H1 (cell line): ENCODE data around the gene TCF4. TPM values are rescaled to one million over a fixed set of nuclear protein-coding genes. Genes with fewer than 3 reads are reported as not detected.

Experiments used
- CTCF ChIA-PET: fragments of 300-600 bp; sonication (Branson Sonifier 250); formaldehyde crosslinking; loops from one replicate; lab custom pipeline; 2021; ENCODE audit not compliant: partially characterized antibody; lab: Charles Lee
- POLR2A ChIA-PET: fragments of 300-600 bp; sonication (Branson Sonifier 250); formaldehyde crosslinking; loops from one replicate; lab custom pipeline; 2021; ENCODE audit warnings: inconsistent platforms; ENCODE audit not compliant: partially characterized antibody; lab: Charles Lee
- DNase-seq, 2 experiments: peaks; one replicate each; pipeline versions ENCODE4 v3.0.0 to v3.0.0-alpha.2; 2010 to 2022; ENCODE audit warnings: low spot score in 2 of 2, low read depth in 1 of 2, mixed read lengths in 1 of 2
- FAIRE-seq: peaks from 2 replicates; lab custom pipeline; 2011; peaks lifted over from hg19 to GRCh38; lab: Jason Lieb, UNC
- H2AFZ ChIP-seq: 2 replicates; pipeline ENCODE4 v1.8.1; 2012; ENCODE audit warnings: low read length, inconsistent platforms
- H2AK5ac ChIP-seq: 2 replicates; pipeline ENCODE4 v1.6.1; 2013; ENCODE audit warnings: low read depth, low read length
- H2BK120ac ChIP-seq: replicated peaks from 2 replicates; pipeline ENCODE3; 2013; ENCODE audit warnings: low read depth, low read length, inconsistent platforms
- H2BK12ac ChIP-seq: 2 replicates; pipeline ENCODE4 v1.6.1; 2013; ENCODE audit warnings: low read depth, low read length
- H2BK15ac ChIP-seq: 2 replicates; pipeline ENCODE4 v1.6.1; 2013; ENCODE audit warnings: low read length
- H2BK20ac ChIP-seq: 2 replicates; pipeline ENCODE4 v1.6.1; 2013; ENCODE audit warnings: low read length
- H2BK5ac ChIP-seq: 2 replicates; pipeline ENCODE4 v1.6.1; 2013; ENCODE audit warnings: low read depth, low read length
- H3K14ac ChIP-seq: 2 replicates; pipeline ENCODE4 v1.6.1; 2013; ENCODE audit warnings: inconsistent platforms; ENCODE audit not compliant: insufficient read length
- H3K18ac ChIP-seq: 2 replicates; pipeline ENCODE4 v1.6.1; 2013; ENCODE audit warnings: low read length; ENCODE audit errors: extremely low read depth
- H3K23ac ChIP-seq: 2 replicates; pipeline ENCODE4 v1.6.1; 2013; ENCODE audit warnings: inconsistent platforms; ENCODE audit not compliant: insufficient read length
- H3K23me2 ChIP-seq: 2 replicates; pipeline ENCODE4 v1.6.1; 2013; ENCODE audit warnings: low read depth, low read length
- H3K27ac ChIP-seq: 2 replicates; pipeline ENCODE4 v1.6.1; 2011; ENCODE audit warnings: low read depth, low read length, inconsistent platforms
- H3K27me3 ChIP-seq, 4 experiments: replicated peaks in 1 of 4; 1 replicate in 1 of 4; 2 replicates in 3 of 4; pipeline versions ENCODE4 v1.6.1 to v1.8.1; 2011 to 2013; ENCODE audit warnings: low read length in 3 of 4, mild to moderate bottlenecking in 3 of 4, inconsistent platforms in 2 of 4, mixed read lengths in 2 of 4, moderate library complexity in 1 of 4; ENCODE audit not compliant: control insufficient read depth in 3 of 4, insufficient read depth in 3 of 4; ENCODE audit errors: extremely low read depth in 1 of 4
- H3K36me3 ChIP-seq, 4 experiments: 2 replicates each; pipeline versions ENCODE4 v1.6.1 to v1.8.1; 2011 to 2013; ENCODE audit warnings: mild to moderate bottlenecking in 4 of 4, low read length in 3 of 4, moderate library complexity in 2 of 4, control low read depth in 1 of 4, inconsistent platforms in 1 of 4; ENCODE audit not compliant: insufficient read depth in 4 of 4, control insufficient read depth in 2 of 4
- H3K4ac ChIP-seq: replicated peaks from 2 replicates; pipeline ENCODE3; 2013; ENCODE audit warnings: low read length, low read depth, mixed read lengths, inconsistent platforms; ENCODE audit not compliant: insufficient read length
- H3K4me1 ChIP-seq, 4 experiments: replicated peaks in 1 of 4; 1 replicate in 1 of 4; 2 replicates in 3 of 4; pipeline versions ENCODE4 v1.6.1 to v1.8.1; 2011 to 2013; ENCODE audit warnings: low read length in 3 of 4, inconsistent platforms in 2 of 4, mixed read lengths in 1 of 4; ENCODE audit not compliant: insufficient read depth in 4 of 4, control insufficient read depth in 3 of 4
- H3K4me2 ChIP-seq, 2 experiments: 2 replicates each; pipeline versions ENCODE4 v1.6.1 to v1.8.1; 2011 to 2013; ENCODE audit warnings: low read depth in 2 of 2, low read length in 2 of 2, control low read depth in 1 of 2, inconsistent platforms in 1 of 2, mild to moderate bottlenecking in 1 of 2; ENCODE audit not compliant: insufficient read depth in 1 of 2
- H3K4me3 ChIP-seq, 4 experiments: fragments of 200-600, 300-600 bp in 1 of 4; sonication (generic), shearing (Covaris generic), sonication (Bioruptor Twin) in 1 of 4; 2 replicates each; pipeline versions ENCODE4 v1.5.1 to v1.8.1; 2011 to 2016; ENCODE audit warnings: low read length in 4 of 4, low read depth in 3 of 4, control low read depth in 2 of 4, inconsistent platforms in 2 of 4, mild to moderate bottlenecking in 2 of 4, mixed read lengths in 1 of 4, moderate library complexity in 1 of 4; ENCODE audit not compliant: insufficient read depth in 2 of 4; ENCODE audit errors: extremely low read depth in 1 of 4
- H3K56ac ChIP-seq: replicated peaks from 2 replicates; pipeline ENCODE3; 2013; ENCODE audit warnings: low read depth, mild to moderate bottlenecking, mixed read lengths, low read length, inconsistent platforms; ENCODE audit not compliant: insufficient read length
- H3K79me1 ChIP-seq: 2 replicates; pipeline ENCODE4 v1.6.1; 2013; ENCODE audit warnings: low read depth, low read length, control low read depth
- H3K79me2 ChIP-seq, 2 experiments: 2 replicates each; pipeline versions ENCODE4 v1.6.1 to v1.8.1; 2012 to 2013; ENCODE audit warnings: low read length in 2 of 2, mild to moderate bottlenecking in 2 of 2, inconsistent platforms in 1 of 2; ENCODE audit not compliant: insufficient read depth in 2 of 2, control insufficient read depth in 1 of 2
- H3K9ac ChIP-seq, 4 experiments: replicated peaks in 1 of 4; 1 replicate in 1 of 4; 2 replicates in 3 of 4; pipeline versions ENCODE4 v1.6.1 to v1.8.1; 2011 to 2013; ENCODE audit warnings: low read depth in 3 of 4, low read length in 3 of 4, control low read depth in 2 of 4, mild to moderate bottlenecking in 2 of 4, moderate library complexity in 2 of 4, inconsistent platforms in 1 of 4; ENCODE audit errors: extremely low read depth in 1 of 4
- H3K9me3 ChIP-seq, 2 experiments: 2 replicates each; pipeline versions ENCODE4 v1.6.1 to v1.8.1; 2012 to 2013; ENCODE audit warnings: mild to moderate bottlenecking in 2 of 2, moderate library complexity in 2 of 2, control low read depth in 1 of 2, inconsistent platforms in 1 of 2, low read depth in 1 of 2, low read length in 1 of 2, mixed read lengths in 1 of 2; ENCODE audit not compliant: insufficient read depth in 2 of 2
- H4K20me1 ChIP-seq, 2 experiments: replicated peaks in 1 of 2; 2 replicates each; pipeline versions ENCODE3 to v1.8.1; 2011 to 2013; ENCODE audit warnings: inconsistent platforms in 2 of 2, low read length in 2 of 2, mild to moderate bottlenecking in 1 of 2; ENCODE audit not compliant: insufficient read depth in 2 of 2, control insufficient read depth in 1 of 2
- H4K5ac ChIP-seq: 2 replicates; pipeline ENCODE4 v1.6.1; 2013; ENCODE audit warnings: low read length, low read depth, mixed read lengths, inconsistent platforms; ENCODE audit not compliant: insufficient read length
- H4K8ac ChIP-seq: 2 replicates; pipeline ENCODE4 v1.8.0; 2013; ENCODE audit warnings: mild to moderate bottlenecking, moderate library complexity, low read length, inconsistent platforms; ENCODE audit not compliant: insufficient read depth; ENCODE audit errors: extremely low read depth
- H4K91ac ChIP-seq: replicated peaks from 2 replicates; pipeline ENCODE3; 2013; ENCODE audit warnings: low read length, mixed read lengths, inconsistent platforms; ENCODE audit not compliant: insufficient read length
- CBX5 ChIP-seq: fragments of 300-800, 300-1000 bp; sonication (generic); IDR thresholded peaks from 2 replicates; pipeline ENCODE4 v1.7.1; 2016; ENCODE audit warnings: antibody characterized with exemption, low read length, low read depth
- CHD2 ChIP-seq: IDR thresholded peaks from 2 replicates; pipeline ENCODE4 v1.6.1; 2012; ENCODE audit warnings: low read length, improper control_type of control experiment
- CREB1 ChIP-seq: IDR thresholded peaks from 2 replicates; pipeline ENCODE4 v1.6.1; 2012; ENCODE audit warnings: inconsistent platforms
- KDM4A ChIP-seq: IDR thresholded peaks from one replicate; pipeline ENCODE4 v1.7.1; 2012; ENCODE audit warnings: low read depth, mild to moderate bottlenecking, moderate library complexity, low read length, inconsistent platforms; ENCODE audit not compliant: severe bottlenecking
- KDM5A ChIP-seq: fragments of 200-600 bp; IDR thresholded peaks from 2 replicates; pipeline ENCODE4 v1.7.1; 2012; ENCODE audit warnings: mild to moderate bottlenecking, low read length, inconsistent platforms, mixed read lengths
- NRF1 ChIP-seq: IDR thresholded peaks from 2 replicates; pipeline ENCODE4 v1.6.1; 2011; ENCODE audit warnings: mild to moderate bottlenecking, low read depth, low read length, improper control_type of control experiment
- POLR2A ChIP-seq, 2 experiments: IDR thresholded peaks; 1 replicate in 1 of 2; 2 replicates in 1 of 2; pipeline ENCODE4 v1.6.1; 2011; ENCODE audit warnings: low read depth in 2 of 2, low read length in 2 of 2, mild to moderate bottlenecking in 2 of 2; ENCODE audit errors: control extremely low read depth in 1 of 2
- RAD21 ChIP-seq, 2 experiments: IDR thresholded peaks in 1 of 2; conservative IDR thresholded peaks in 1 of 2; 2 replicates each; pipeline ENCODE4 v1.6.1; 2011; ENCODE audit warnings: low read depth in 2 of 2, low read length in 2 of 2, improper control_type of control experiment in 1 of 2, inconsistent platforms in 1 of 2, mild to moderate bottlenecking in 1 of 2, moderate library complexity in 1 of 2
- RXRA ChIP-seq: IDR thresholded peaks from 2 replicates; pipeline ENCODE4 v1.6.1; 2011; ENCODE audit warnings: low read depth, mild to moderate bottlenecking, low read length, moderate library complexity; ENCODE audit not compliant: insufficient read depth
- SIN3A ChIP-seq, 2 experiments: IDR thresholded peaks in 1 of 2; conservative IDR thresholded peaks in 1 of 2; 2 replicates each; pipeline ENCODE4 v1.6.1; 2011 to 2012; ENCODE audit warnings: low read length in 2 of 2, improper control_type of control experiment in 1 of 2, low read depth in 1 of 2, mild to moderate bottlenecking in 1 of 2
- SP1 ChIP-seq: IDR thresholded peaks from 2 replicates; pipeline ENCODE4 v1.6.1; 2011; ENCODE audit warnings: low read depth, low read length
- TAF1 ChIP-seq: IDR thresholded peaks from 2 replicates; pipeline ENCODE4 v1.6.1; 2011; ENCODE audit warnings: mild to moderate bottlenecking, low read depth, low read length
- YY1 ChIP-seq: IDR thresholded peaks from 2 replicates; pipeline ENCODE4 v1.6.1; 2011; ENCODE audit warnings: low read depth, mild to moderate bottlenecking, low read length
- WGBS, 2 experiments: shearing (Covaris generic) in 1 of 2; methylation state at CpG; one replicate each; pipeline versions ENCODE4 v1.1.6 to v1.1.7; 2013 to 2015; ENCODE audit warnings: low lambda C conversion rate in 2 of 2, mixed read lengths in 2 of 2, inconsistent platforms in 1 of 2, low coverage in 1 of 2, missing lambda C conversion rate in 1 of 2; ENCODE audit not compliant: insufficient replicate concordance in 2 of 2, insufficient coverage in 1 of 2, insufficient read length in 1 of 2; ENCODE audit errors: extremely low coverage in 1 of 2, missing lambda C conversion rate in 1 of 2; 5-methylcytosine and 5-hydroxymethylcytosine counted together
- polyA plus RNA-seq, 7 experiments: library from polyadenylated mRNA; depleted of rRNA in 3 of 7; stranded (reverse) in 5 of 7; unstranded in 2 of 7; fragments of >200 nt in 5 of 7; fragments of 200-250 nt in 2 of 7; gene quantifications; 1 replicate in 5 of 7; 2 replicates in 1 of 7; 4 replicates in 1 of 7; pipeline versions ENCODE4 v1.2.1 to v1.2.3, GENCODE V29; 2011 to 2013; ENCODE audit warnings: missing spikeins in 2 of 7, mixed read lengths in 2 of 7
- total RNA-seq: library from RNA; stranded (reverse); fragmentation: NEBNext Ultra II Directional; extraction: Animal tissue kit (Norgen Biotek cat#: 25700); gene quantifications from 2 replicates; pipeline ENCODE4 v1.2.1, GENCODE V29; 2021

The TCF4 gene
- total and polyA plus RNA-seq, 2 of the 8 experiments (the other 6 are each of a cell fraction or from before 2014, with no cell fraction given), result 59.3 to 118 TPM

- no peak overlapping the region for H3K14ac ChIP-seq
- WGBS, 2 experiments, result 15% methylated on average over 1 of the region's 1 CpG; no CpG with 5 or more reads in 1 of the 2 experiments
- peaks cover 2 to 43% (median 14%) of the 10 kb centered on the region in 4 experiments for H3K4me1 ChIP-seq
- no peak overlapping the region for H2BK15ac ChIP-seq
- H4K91ac ChIP-seq, result no peak overlapping the region
- no peak overlapping the region for H3K4ac ChIP-seq
- FAIRE-seq (peak; percentile 100), DNase-seq (peak in 1 of 2 experiments; percentile 31)
- H3K4me2 ChIP-seq, result peak overlapping the region; percentile 20 to 51
- ChIA-PET POLR2A (interaction anchor here (1.0 to 1.6 kb wide), 5 partner anchors 8 to 197 kb away, joined by 3 to 5 read pairs (median 3); no protein-coding TSS in a partner anchor), CTCF (interaction anchor here (0.8 to 1.1 kb wide), 2 partner anchors 173 to 199 kb away, joined by 3 to 5 read pairs; no protein-coding TSS in a partner anchor)
- H2BK120ac ChIP-seq, result no peak overlapping the region
- H3K79me2 ChIP-seq, result peaks cover 0 to 91% of the 10 kb centered on the region in 2 experiments; a peak in 3 of 4 replicates
- H3K27ac ChIP-seq, result no peak overlapping the region
- H2BK12ac ChIP-seq, result no peak overlapping the region
- H3K9me3 ChIP-seq, result no peaks in the 10 kb centered on the region
- no peak overlapping the region for H2AFZ ChIP-seq
- H3K79me1 ChIP-seq, result peaks cover 4% of the 10 kb centered on the region; the same call in 1 of the 2 replicates
- peak overlapping the region in 1 of 4 experiments; percentile 95; a peak in 2 of 8 replicates for H3K4me3 ChIP-seq
- H2BK5ac ChIP-seq, result no peak overlapping the region
- H4K8ac ChIP-seq, result no peak overlapping the region
- H4K20me1 ChIP-seq, result no peaks in the 10 kb centered on the region
- peaks cover 2% of the 10 kb centered on the region; the same call in 1 of the 2 replicates for H3K23me2 ChIP-seq
- no peak overlapping the region for H3K23ac ChIP-seq
- H4K5ac ChIP-seq, result no peak overlapping the region
- no peaks in the 10 kb centered on the region for H3K27me3 ChIP-seq
- H2AK5ac ChIP-seq, result no peak overlapping the region
- no peak overlapping the region for H3K18ac ChIP-seq
- no peak overlapping the region for H3K9ac ChIP-seq
- H2BK20ac ChIP-seq, result no peak overlapping the region
- peaks cover 0 to 44% (median 2%) of the 10 kb centered on the region in 4 experiments; a peak in 2 of 8 replicates for H3K36me3 ChIP-seq
- no peak overlapping the region for H3K56ac ChIP-seq
- TF ChIP-seq KDM4A (no peak), CHD2 (no peak), CREB1 (no peak), RXRA (no peak), TAF1 (no peak), CBX5 (no peak), KDM5A (no peak), SIN3A (conservative IDR thresholded peaks at IDR 0.05 in 1 of 2, IDR thresholded peaks at IDR 0.05 in 1 of 2; ENCODE audit: low read depth in 1 of 2, low read length in 2 of 2) (peak; percentile 68 to 88; a peak in 3 of 4 replicates), NRF1 (no peak), YY1 (peak; percentile 68; the same call in 1 of the 2 replicates), SP1 (peak; percentile 68), POLR2A (IDR thresholded peaks at IDR 0.05; ENCODE audit: control extremely low read depth in 1 of 2, low read depth in 2 of 2, low read length in 2 of 2) (no peak), RAD21 (IDR thresholded peaks at IDR 0.05 in 1 of 2, conservative IDR thresholded peaks at IDR 0.05 in 1 of 2; ENCODE audit: low read depth in 2 of 2, low read length in 2 of 2) (no peak)
These were observed 5.7 kb downstream of the TCF4 start for GRCh38 chr18:55582325-55582724.
